ENCODE results near the gene MUS81. TPM values are rescaled to one million over a fixed set of nuclear protein-coding genes. Genes with fewer than 3 reads are reported as not detected.
A peak's percentile ranks its signal among the peaks of the same experiment; 100 is the strongest.

Gene MUS81
- total and polyA plus RNA-seq, 9 of the 15 experiments (the other 6 are each of a cell fraction or from before 2014, with no cell fraction given) = 13.4 to 118 (median 53.7) TPM

DNA sequence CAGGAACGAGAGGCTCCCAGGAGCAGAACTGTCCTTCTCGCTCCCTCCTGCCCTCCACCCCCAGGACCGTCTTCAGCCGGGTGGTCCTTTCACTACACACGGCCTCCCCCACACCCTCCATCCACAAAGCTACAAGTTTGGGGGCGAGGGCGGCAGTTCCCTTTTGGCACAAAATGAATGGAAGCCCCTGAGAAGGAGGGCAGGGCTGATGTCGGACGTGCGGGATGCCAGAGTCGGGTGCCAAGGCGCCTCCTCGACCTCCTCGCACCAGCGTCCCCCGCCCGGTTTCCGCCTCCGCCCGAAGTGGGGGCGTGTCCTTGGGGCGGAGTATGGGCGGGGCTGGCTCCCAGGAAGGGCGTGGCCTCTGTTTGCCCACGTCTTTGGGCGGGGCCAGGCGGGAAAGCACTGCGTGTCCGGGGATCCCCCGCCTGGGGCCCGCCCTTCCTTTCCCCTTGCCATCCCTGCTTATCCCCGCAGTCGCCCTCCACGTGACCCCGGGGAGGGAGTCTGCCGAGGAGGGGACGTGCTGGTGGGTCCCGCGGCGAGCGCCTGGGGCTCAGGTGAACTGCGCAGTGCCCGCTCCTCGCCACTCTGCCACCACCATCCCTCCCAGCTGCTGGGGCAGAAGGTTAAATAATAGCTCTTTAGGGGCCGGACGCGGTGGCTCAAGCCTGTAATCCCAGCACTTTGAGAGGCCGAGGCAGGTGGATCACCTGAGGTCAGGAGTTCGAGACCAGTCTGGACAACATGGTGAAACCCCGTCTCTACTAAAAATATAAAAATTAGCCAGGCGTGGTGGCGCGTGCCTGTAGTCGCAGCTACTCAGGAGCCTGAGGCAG is 13.3 kb downstream of the MUS81 start (continued):
- TF ChIP-seq ZBTB7A (IDR thresholded peaks at IDR 0.05; ENCODE audit: borderline replicate concordance, control insufficient read depth, low read depth, low read length) (no peak), KLF1 (tag; IDR thresholded peaks at IDR 0.05) (peak; percentile 84; the same call in 1 of the 2 replicates), CTBP1 (IDR thresholded peaks at IDR 0.05; ENCODE audit: borderline replicate concordance) (peak; percentile 77), ETS1 (conservative IDR thresholded peaks at IDR 0.05; ENCODE audit: control insufficient read depth, low read depth, low read length) (no peak), FOXA1 (IDR thresholded peaks at IDR 0.05; ENCODE audit: borderline replicate concordance) (no peak), CREB1 (IDR thresholded peaks at IDR 0.05) (0 out of 2 replicates have a peak, but pooled peaks have one; percentile 46), CREB1 (CRISPR knock-in tag; IDR thresholded peaks at IDR 0.05) (no peak; the same call in 1 of the 2 replicates), BRF2 (IDR thresholded peaks at IDR 0.05; ENCODE audit: borderline replicate concordance, insufficient read depth, insufficient read length) (no peak), C11orf30 (IDR thresholded peaks at IDR 0.05; ENCODE audit: low read depth) (no peak), MLLT1 (IDR thresholded peaks at IDR 0.05) (no peak), PHF20 (IDR thresholded peaks at IDR 0.05; ENCODE audit: partially characterized antibody) (peak; percentile 20), ADNP (tag; IDR thresholded peaks at IDR 0.05) (no peak), NONO (IDR thresholded peaks at IDR 0.05; ENCODE audit: low read depth in 2 of 2, low read length in 1 of 2) (no peak), NFE2L1 (tag; IDR thresholded peaks at IDR 0.05; ENCODE audit: borderline replicate concordance, low read depth) (no peak), MYNN (IDR thresholded peaks at IDR 0.05) (0 out of 2 replicates have a peak, but pooled peaks have one; percentile 57), MYNN (CRISPR knock-in tag; IDR thresholded peaks at IDR 0.05) (no peak)
- TF ChIP-seq, protein P1, sequence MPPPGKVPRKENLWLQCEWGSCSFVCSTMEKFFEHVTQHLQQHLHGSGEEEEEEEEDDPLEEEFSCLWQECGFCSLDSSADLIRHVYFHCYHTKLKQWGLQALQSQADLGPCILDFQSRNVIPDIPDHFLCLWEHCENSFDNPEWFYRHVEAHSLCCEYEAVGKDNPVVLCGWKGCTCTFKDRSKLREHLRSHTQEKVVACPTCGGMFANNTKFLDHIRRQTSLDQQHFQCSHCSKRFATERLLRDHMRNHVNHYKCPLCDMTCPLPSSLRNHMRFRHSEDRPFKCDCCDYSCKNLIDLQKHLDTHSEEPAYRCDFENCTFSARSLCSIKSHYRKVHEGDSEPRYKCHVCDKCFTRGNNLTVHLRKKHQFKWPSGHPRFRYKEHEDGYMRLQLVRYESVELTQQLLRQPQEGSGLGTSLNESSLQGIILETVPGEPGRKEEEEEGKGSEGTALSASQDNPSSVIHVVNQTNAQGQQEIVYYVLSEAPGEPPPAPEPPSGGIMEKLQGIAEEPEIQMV (tag; conservative IDR thresholded peaks at IDR 0.05; ENCODE audit: low read depth) = no peak
- TF ChIP-seq, protein P2, sequence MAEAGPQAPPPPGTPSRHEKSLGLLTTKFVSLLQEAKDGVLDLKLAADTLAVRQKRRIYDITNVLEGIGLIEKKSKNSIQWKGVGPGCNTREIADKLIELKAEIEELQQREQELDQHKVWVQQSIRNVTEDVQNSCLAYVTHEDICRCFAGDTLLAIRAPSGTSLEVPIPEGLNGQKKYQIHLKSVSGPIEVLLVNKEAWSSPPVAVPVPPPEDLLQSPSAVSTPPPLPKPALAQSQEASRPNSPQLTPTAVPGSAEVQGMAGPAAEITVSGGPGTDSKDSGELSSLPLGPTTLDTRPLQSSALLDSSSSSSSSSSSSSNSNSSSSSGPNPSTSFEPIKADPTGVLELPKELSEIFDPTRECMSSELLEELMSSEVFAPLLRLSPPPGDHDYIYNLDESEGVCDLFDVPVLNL (CRISPR knock-in tag; IDR thresholded peaks at IDR 0.05; ENCODE audit: low read depth) = no peak; the same call in 1 of the 2 replicates
- TF ChIP-seq, protein P3, sequence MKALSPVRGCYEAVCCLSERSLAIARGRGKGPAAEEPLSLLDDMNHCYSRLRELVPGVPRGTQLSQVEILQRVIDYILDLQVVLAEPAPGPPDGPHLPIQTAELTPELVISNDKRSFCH (CRISPR knock-in tag; IDR thresholded peaks at IDR 0.05) = no peak
- TF ChIP-seq, protein P3 (tag; IDR thresholded peaks at IDR 0.05) = 0 out of 2 replicates have a peak, but pooled peaks have one; percentile 14
